ENCODE data around the gene KCNK2.
A peak's percentile ranks its signal among the peaks of the same experiment; 100 is the strongest.

Gene KCNK2

GRCh38 chr1:215082532-215083382, at the start of gene KCNK2:
Gene KCNK2, plus strand, starts transcription at chr1:215082737. Its CDS starts 649 bp downstream, at chr1:215083386.
- peak; percentile 78 for DNase-seq (ENCODE audit: low read depth, low spot score)

- no peak for DNase-seq (ENCODE audit: low read depth, low spot score)
Measured at GRCh38 chr1:215032911-215033526, 49.5 kb upstream of the KCNK2 start.

GRCh38 chr1:215040190-215040589, 42.3 kb upstream of the KCNK2 start:
- no peak for DNase-seq (ENCODE audit: low read depth, low spot score)

- no peak for DNase-seq (ENCODE audit: low read depth, low spot score)
Measured at GRCh38 chr1:215043401-215043800, 39.1 kb upstream of the KCNK2 start.

- no peak for DNase-seq (ENCODE audit: low read depth, low spot score)
Measured at GRCh38 chr1:215044151-215044550, 38.4 kb upstream of the KCNK2 start.

GRCh38 chr1:215045698-215046308, 36.7 kb upstream of the KCNK2 start:
- no peak for DNase-seq (ENCODE audit: low read depth, low spot score)

- DNase-seq (ENCODE audit: low read depth, low spot score) = peak; percentile 21
Measured at GRCh38 chr1:215052256-215053015, 30.1 kb upstream of the KCNK2 start.

GRCh38 chr1:215054266-215054665, 28.3 kb upstream of the KCNK2 start:
- no peak for DNase-seq (ENCODE audit: low read depth, low spot score)

- DNase-seq (ENCODE audit: low read depth, low spot score) = no peak
Measured at GRCh38 chr1:215055281-215055935, 27.1 kb upstream of the KCNK2 start.

- DNase-seq (ENCODE audit: low read depth, low spot score) = peak; percentile 23
Measured at GRCh38 chr1:215056584-215056983, 26.0 kb upstream of the KCNK2 start.

- no peak for DNase-seq (ENCODE audit: low read depth, low spot score)
Measured at GRCh38 chr1:215059947-215060346, 22.6 kb upstream of the KCNK2 start.

- DNase-seq (ENCODE audit: low read depth, low spot score) = no peak
Measured at GRCh38 chr1:215064327-215064726, 18.2 kb upstream of the KCNK2 start.

- no peak for DNase-seq (ENCODE audit: low read depth, low spot score)
Measured at GRCh38 chr1:215071078-215071477, 11.5 kb upstream of the KCNK2 start.

GRCh38 chr1:215076322-215076721, 6.2 kb upstream of the KCNK2 start:
- peak; percentile 35 for DNase-seq (ENCODE audit: low read depth, low spot score)

GRCh38 chr1:215079456-215079855, 3.1 kb upstream of the KCNK2 start:
- no peak for DNase-seq (ENCODE audit: low read depth, low spot score)

- DNase-seq (ENCODE audit: low read depth, low spot score) = peak; percentile 48
Measured at GRCh38 chr1:215081661-215082531, 641 bp upstream of the KCNK2 start.

GRCh38 chr1:215083383-215083961, 935 bp downstream of the KCNK2 start:
- peak; percentile 78 for DNase-seq (ENCODE audit: low read depth, low spot score)

- DNase-seq (ENCODE audit: low read depth, low spot score) = no peak
Measured at GRCh38 chr1:215084621-215085020, 2.1 kb downstream of the KCNK2 start.

GRCh38 chr1:215087603-215088002, 5.1 kb downstream of the KCNK2 start:
- no peak for DNase-seq (ENCODE audit: low read depth, low spot score)

- no peak for DNase-seq (ENCODE audit: low read depth, low spot score)
Measured at GRCh38 chr1:215094381-215094780, 11.8 kb downstream of the KCNK2 start.
